Placental epithelial cell (primary cell): Measurements from ENCODE around the gene CDHR2. TPM values are rescaled to one million over a fixed set of nuclear protein-coding genes. Genes with fewer than 3 reads are reported as not detected.

Source experiments
- small RNA-seq: library from RNA; depleted of rRNA; stranded (forward); fragments of <200 nt; gene quantifications from one replicate; pipeline ENCODE3, GENCODE V24; 2012
- total RNA-seq: library from RNA; depleted of rRNA; stranded (reverse); fragments of >200 nt; gene quantifications from 2 replicates; pipeline ENCODE4 v1.2.3, GENCODE V29; 2012

The CDHR2 gene
- not detected in 2 replicates for total RNA-seq

GRCh38 chr5:176548967-176549444 lies at the start of gene CDHR2:
CDHR2 (plus strand) TSS chr5:176549342; CDS start chr5:176565353, 16,011 bp downstream.

GRCh38 chr5:176536902-176537553 lies 12.1 kb upstream of the CDHR2 start, which contains the start of gene RNF44:
RNF44 (minus strand) TSS chr5:176537402; CDS start chr5:176532472, 4,930 bp downstream.

GRCh38 chr5:176609724-176610434 lies 60.7 kb downstream of the CDHR2 start, which contains the start of gene GPRIN1:
GPRIN1 (minus strand) TSS chr5:176610156; CDS start chr5:176599834, 10,322 bp downstream.

GRCh38 chr5:176629853-176630680 lies 80.9 kb downstream of the CDHR2 start, which contains the start of the genes EIF4E1B and SNCB:
EIF4E1B (plus strand) TSS chr5:176630675; CDS start chr5:176642788, 12,113 bp downstream.
SNCB (minus strand) TSS chr5:176630534; CDS start chr5:176629654, 880 bp downstream.

Small RNAs within 50 kb of the gene (small RNA-seq; reads per million reads assigned to genes)
- not detected for gene MIR4281
- not detected for gene RF00019
- gene RN7SL684P: not detected

Other genes starting within 250 kb of the CDHR2 start
- gene KIAA1191, start 187.6 kb upstream of the CDHR2 start, total RNA-seq: 46.7 and 80.8 TPM in 2 replicates
- 9.8 and 13.0 TPM in 2 replicates for gene ARL10, start 183.9 kb upstream of the CDHR2 start, total RNA-seq
- 7.9 and 11.5 TPM in 2 replicates for gene NOP16, start 160.7 kb upstream of the CDHR2 start, total RNA-seq
- 41.3 and 63.2 TPM in 2 replicates for gene HIGD2A, start 160.6 kb upstream of the CDHR2 start, total RNA-seq
- gene CLTB, start 132.8 kb upstream of the CDHR2 start, total RNA-seq: 115 and 400 TPM in 2 replicates
- gene FAF2, start 101.0 kb upstream of the CDHR2 start, total RNA-seq: 36.1 and 45.8 TPM in 2 replicates
- 5.9 and 8.6 TPM in 2 replicates for gene RNF44, start 11.9 kb upstream of the CDHR2 start, total RNA-seq
- gene GPRIN1, start 60.8 kb downstream of the CDHR2 start, total RNA-seq: 2.7 and 4.8 TPM in 2 replicates
- not detected in 2 replicates for gene SNCB, start 81.2 kb downstream of the CDHR2 start, total RNA-seq
- not detected in 2 replicates for gene EIF4E1B, start 81.3 kb downstream of the CDHR2 start, total RNA-seq
- 23.2 and 47.9 TPM in 2 replicates for gene TSPAN17, start 98.1 kb downstream of the CDHR2 start, total RNA-seq